GM12801 (cell line): Measurements from ENCODE around the gene NUP98.

Experiments
- TF ChIP-seq, protein P1 (sequence below): IDR thresholded peaks from one replicate; pipeline ENCODE4 v1.5.1; 2011; ENCODE audit warnings: control low read depth; ENCODE audit not compliant: insufficient read length; ENCODE audit errors: extremely low read depth

NUP98 gene

DNA sequence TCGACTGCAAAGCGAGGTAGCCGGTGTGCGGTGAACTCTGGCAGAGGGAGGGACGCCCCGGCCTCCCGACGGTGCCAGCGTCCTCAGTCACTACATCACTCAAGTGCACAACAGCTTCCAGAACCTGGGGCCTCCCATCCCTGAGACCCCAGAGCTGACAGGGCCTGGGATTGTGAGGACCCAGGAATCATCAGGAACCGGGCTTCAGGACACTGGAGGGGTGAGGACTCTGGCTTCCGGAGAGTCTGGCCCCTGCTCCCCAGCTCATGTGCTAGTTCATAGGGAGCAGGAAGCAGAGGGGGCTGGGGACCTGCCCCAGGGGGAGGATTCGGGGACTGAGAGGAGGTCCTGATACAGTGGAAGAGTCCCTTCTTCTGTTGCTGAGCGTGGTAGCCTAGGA, 160.2 kb downstream of the NUP98 start:
- TF ChIP-seq, protein P1, sequence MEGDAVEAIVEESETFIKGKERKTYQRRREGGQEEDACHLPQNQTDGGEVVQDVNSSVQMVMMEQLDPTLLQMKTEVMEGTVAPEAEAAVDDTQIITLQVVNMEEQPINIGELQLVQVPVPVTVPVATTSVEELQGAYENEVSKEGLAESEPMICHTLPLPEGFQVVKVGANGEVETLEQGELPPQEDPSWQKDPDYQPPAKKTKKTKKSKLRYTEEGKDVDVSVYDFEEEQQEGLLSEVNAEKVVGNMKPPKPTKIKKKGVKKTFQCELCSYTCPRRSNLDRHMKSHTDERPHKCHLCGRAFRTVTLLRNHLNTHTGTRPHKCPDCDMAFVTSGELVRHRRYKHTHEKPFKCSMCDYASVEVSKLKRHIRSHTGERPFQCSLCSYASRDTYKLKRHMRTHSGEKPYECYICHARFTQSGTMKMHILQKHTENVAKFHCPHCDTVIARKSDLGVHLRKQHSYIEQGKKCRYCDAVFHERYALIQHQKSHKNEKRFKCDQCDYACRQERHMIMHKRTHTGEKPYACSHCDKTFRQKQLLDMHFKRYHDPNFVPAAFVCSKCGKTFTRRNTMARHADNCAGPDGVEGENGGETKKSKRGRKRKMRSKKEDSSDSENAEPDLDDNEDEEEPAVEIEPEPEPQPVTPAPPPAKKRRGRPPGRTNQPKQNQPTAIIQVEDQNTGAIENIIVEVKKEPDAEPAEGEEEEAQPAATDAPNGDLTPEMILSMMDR: no peak

DNA sequence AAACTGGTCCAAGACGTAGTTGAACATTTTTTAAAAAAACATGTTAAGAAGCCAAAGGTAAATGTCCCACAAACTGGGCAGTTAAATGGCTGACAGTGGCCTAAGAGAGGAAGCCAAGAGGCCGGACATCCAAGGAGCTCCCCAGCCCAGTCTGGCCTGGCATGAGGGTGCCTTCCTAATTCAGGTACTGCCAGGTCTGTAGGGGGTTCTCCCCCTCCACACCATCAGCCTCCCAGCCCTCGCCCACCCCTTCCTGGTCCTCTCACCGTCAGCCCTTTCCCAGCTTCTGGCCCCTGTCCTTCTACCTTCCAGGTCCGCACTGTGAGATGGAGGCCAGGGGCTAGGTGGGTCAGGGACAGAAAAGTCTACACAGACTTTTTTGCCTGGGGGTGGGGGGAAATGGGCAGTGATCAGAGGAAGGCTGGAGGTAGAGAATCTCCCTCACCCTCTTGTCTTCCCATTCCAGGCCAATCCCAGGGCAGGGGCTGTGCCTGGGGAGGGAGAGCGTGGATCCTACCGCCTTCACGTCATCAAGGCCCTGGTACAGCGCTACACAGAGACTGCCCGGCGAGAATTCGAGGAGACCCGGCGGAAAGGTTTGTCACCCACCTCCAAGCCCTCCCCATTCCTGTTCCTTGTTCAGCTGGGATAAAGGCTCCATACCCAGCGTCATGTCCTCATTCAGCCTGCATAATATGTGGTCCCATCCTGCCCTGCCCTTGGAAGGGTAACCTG, 161.5 kb downstream of the NUP98 start:
- TF ChIP-seq, protein P1: no peak

DNA sequence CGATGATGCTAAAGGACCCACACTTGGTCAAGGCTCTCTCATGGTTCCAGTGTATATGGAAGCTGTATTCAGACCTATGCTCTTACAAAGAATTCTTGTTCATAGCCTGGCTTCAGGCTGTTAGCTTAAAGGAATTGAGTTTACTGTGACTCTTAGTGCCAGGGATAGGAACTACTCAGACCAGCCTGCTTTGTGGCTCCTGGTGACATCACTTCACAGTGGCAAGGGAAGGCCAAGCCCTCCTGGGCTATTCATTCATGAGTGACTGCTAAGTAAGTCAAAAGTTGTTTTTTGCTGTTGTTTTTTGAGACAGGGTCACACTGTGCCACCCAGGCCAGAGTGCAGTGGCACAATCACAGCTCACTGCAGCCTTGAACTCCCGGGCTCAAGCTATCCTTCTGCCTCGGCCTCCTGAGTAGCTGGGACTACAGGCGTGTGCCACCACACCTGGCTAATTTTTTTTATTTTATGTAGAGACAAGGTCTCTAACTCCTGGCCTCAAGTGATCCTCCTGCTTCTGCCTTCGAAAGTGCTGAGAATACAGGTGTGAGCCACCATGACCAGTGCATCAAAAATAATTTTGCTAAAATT, 165.2 kb downstream of the NUP98 start:
- TF ChIP-seq, protein P1: no peak

DNA sequence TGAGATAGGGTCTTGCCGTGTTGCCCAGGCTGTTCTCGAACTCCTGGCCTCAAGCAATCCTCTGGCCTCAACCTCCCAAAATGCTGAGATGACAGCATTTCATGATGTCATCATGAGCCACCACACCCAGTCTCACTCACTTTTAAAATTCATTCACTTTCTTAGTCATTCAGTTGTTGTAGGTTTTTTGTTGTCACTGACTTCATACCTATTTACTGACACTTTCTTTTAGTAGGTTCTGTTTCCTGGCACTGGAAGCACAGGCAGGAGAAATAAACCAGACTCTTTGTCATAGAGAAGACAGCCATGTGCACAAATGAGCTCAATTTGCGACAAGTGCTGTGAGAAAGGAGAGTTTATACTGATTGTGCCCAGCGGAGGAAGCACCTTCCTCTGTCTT, 166.0 kb downstream of the NUP98 start:
- TF ChIP-seq, protein P1: no peak

DNA sequence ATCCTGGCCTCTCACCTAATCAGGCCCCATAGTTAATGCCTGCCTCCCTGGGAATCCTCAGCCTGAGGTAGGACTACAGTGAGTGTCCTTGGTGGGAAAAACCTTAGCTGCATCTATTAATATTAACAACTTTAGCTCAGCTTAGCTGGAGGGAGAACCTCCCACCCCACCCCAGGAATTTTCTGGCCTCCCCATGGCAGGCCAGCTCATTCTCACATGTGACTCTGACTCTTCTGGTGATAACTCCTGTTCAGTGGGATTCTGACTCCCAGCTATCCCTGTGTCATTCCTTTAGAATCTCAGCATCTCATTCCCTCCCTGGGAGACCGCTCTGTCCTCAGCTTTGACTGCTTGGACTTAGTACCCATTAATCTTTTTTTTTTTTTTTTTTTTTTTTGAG, 170.1 kb downstream of the NUP98 start:
- TF ChIP-seq, protein P1: no peak

DNA sequence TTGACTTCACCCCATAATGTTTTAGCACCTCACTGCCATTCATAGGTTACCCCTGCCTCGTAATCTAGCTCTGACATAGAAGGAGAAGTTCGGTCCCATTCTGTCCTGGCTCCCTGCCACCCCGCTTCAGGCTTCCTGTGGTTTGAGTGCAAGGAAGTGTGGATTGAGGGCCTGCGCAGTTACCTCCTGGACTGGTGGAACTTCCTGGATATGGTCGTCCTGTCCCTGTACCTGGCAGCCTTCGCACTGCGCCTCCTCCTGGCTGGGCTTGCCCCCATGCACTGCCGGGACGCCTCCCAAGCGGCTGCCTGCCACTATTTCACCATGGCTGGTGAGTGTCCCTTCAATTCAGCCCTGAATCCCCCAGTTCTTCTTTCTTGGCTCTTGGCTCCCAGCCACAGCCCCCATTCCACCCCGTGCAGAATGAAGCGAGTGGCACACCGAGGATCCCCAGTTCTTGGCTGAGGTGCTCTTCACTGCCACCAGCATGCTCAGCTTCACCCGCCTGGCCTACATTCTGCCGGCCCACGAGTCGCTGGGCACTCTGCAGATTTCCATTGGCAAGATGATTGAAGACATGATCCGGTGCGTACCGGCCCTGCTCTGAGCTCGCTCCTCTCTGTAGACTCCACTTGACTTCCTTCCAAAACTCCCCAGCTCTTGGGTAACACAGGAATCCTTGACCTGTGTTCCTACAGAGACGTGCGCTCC, 170.9 kb downstream of the NUP98 start:
- TF ChIP-seq, protein P1: no peak
